Activated naive CD4-positive, alpha-beta T cell treated with anti-CD3 and anti-CD28 coated beads, Interleukin-2, amount 50 U/mL, for 24 hours (primary cell): Measurements from ENCODE around the gene MGA.

Experiments used
- H3K27ac Mint-ChIP-seq: one replicate; pipeline ENCODE4 v1.8.0; 2021; ENCODE audit warnings: mild to moderate bottlenecking, mixed read lengths
- H3K27me3 Mint-ChIP-seq: one replicate; pipeline ENCODE4 v1.8.0; 2021; ENCODE audit warnings: mixed read lengths
- H3K36me3 Mint-ChIP-seq: one replicate; pipeline ENCODE4 v1.8.0; 2021; ENCODE audit warnings: mixed read lengths
- H3K4me1 Mint-ChIP-seq: one replicate; pipeline ENCODE4 v1.8.0; 2021; ENCODE audit warnings: mixed read lengths
- H3K4me3 Mint-ChIP-seq: one replicate; pipeline ENCODE4 v1.8.0; 2021; ENCODE audit warnings: mild to moderate bottlenecking, mixed read lengths
- H3K9me3 Mint-ChIP-seq: one replicate; pipeline ENCODE4 v1.8.0; 2021; ENCODE audit warnings: mixed read lengths

Gene MGA

DNA sequence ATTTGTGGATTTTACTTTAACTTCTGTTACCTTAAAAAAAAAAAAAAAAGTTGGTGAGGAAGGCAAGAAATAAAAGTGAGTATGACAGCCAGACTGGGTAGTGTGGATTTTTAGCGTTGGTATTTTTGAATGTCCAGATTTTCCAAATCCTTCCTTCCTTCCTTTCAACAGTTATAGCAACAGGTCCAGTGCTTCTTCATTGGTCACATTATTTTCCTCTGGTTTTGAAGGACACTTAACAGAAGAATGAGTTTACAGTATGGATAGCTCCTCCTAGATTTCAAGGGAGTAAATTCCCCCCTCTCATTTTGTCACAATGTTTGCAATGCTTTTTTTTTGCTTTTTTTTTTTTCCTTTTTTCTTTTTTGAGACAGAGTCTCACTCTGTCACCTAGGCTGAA lies 120.5 kb downstream of the MGA start:
- Mint-ChIP-seq H3K4me1 (peaks cover 63% of the 10 kb centered on the region), H3K27me3 (no peaks in the 10 kb centered on the region), H3K36me3 (peaks cover 5% of the 10 kb centered on the region), H3K4me3 (no peak overlapping the region), H3K27ac (no peak overlapping the region), H3K9me3 (no peaks in the 10 kb centered on the region)

DNA sequence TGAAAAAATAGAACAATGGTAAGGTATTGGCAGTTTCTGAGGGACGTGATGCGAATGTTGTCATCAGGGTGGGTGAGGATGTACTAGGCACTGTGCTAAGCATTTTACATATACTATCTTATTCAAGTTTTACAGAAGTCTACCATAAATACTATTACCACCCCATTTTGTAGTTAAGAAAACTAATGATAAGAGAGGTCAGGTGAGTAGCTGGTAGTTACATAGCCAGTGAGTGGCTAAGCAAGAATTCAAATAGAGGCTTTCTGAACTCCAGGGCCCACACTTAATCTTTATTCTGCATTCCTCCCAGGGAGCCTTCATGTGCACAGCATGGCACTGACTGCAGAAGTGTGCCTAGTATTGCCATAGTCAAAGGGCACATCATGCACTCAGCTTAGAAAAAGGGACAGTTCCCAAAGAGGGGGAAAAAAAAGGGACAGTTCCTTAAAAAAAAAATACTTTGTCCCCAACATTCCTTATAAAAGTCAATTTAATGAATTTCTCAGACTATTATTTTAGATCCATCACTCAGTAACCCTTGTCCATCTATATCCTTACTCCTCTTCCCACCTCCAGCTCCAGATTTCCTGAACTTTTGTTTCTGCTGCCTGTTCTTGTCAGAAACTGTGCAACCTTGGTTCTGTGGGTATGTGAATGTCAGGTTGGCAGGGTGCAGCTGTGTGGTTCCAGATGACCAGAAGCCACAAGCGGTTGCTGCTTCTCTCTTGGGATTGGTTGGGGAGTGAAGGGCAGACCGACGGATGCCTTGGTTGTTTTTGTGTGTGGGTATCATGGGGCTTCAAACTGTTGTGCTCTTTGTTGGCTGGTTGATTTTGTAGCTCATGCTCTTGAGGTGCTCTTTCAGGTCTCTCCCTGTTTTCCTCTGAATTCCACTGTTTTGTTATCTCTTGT lies 122.4 kb downstream of the MGA start:
- H3K36me3 Mint-ChIP-seq: peaks cover 5% of the 10 kb centered on the region
- H3K27ac Mint-ChIP-seq: no peak overlapping the region
- H3K9me3 Mint-ChIP-seq: no peaks in the 10 kb centered on the region
- no peaks in the 10 kb centered on the region for H3K27me3 Mint-ChIP-seq
- H3K4me3 Mint-ChIP-seq: no peak overlapping the region
- H3K4me1 Mint-ChIP-seq: peaks cover 44% of the 10 kb centered on the region

DNA sequence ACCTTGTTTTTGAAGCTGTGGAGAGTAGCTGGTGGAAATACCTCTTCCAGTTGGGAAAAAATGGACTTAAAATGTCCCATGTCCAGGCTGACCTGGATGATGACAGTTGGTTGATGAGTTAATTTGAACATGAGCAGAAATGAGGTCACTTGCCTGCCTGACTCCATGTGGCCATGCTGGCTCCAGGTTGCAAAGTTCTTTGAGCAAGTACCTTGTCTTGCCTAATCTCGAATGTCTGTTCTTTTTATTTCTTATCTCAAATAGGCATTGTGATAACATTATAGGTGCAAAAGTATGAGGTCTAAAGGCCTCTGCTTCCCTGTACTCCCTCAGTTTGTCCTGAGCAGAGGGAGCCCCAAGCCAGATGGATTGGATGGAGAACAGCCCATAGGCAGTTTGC lies 123.1 kb downstream of the MGA start:
- Mint-ChIP-seq H3K27me3 (no peaks in the 10 kb centered on the region), H3K4me3 (no peak overlapping the region), H3K27ac (no peak overlapping the region), H3K36me3 (peaks cover 5% of the 10 kb centered on the region), H3K9me3 (no peaks in the 10 kb centered on the region), H3K4me1 (peaks cover 39% of the 10 kb centered on the region)

DNA sequence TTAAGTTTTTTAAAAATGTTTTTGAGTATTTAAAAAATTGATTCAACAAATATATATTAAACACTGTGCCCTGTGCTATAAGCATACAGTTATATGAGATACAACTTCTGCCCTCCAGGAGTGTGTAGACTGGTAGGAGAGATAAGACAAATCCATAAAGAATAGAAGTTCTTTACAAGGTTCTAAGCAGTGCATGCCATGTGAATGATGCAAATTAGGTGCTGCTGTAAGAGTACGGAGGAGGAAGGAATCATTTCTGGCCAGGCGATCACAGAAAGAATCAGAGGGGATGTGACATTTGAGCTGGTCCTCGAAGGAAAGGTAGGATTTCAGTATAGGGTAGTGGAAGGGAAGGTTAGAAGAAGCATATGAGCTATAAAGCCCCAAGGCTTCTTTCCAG lies 128.1 kb downstream of the MGA start:
- Mint-ChIP-seq H3K27me3 (no peaks in the 10 kb centered on the region), H3K36me3 (no peaks in the 10 kb centered on the region), H3K4me3 (no peak overlapping the region), H3K27ac (peak overlapping the region; percentile 26), H3K9me3 (no peaks in the 10 kb centered on the region), H3K4me1 (peaks cover 51% of the 10 kb centered on the region)

DNA sequence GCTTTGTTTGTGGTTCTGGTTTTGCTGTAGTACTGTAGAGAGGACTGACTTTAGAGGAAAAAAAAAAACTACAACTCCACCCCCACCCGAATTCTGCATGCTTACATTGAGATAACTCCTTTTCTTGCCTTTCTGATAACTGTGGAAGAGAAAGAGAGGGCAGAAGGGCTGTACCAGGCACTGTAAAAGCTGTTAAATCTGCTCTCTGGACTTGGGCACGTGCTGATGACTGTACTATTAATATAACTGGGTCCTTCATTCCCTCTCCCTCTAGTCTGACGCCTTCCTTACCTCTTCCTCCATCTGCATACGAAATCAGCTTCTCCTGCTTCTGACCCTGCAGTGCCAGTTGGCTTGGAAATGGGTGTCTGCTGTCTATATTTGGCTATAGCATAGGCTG lies 129.0 kb downstream of the MGA start:
- Mint-ChIP-seq H3K27me3 (no peaks in the 10 kb centered on the region), H3K9me3 (no peaks in the 10 kb centered on the region), H3K27ac (no peak overlapping the region), H3K4me1 (peaks cover 56% of the 10 kb centered on the region), H3K36me3 (no peaks in the 10 kb centered on the region), H3K4me3 (no peak overlapping the region)

DNA sequence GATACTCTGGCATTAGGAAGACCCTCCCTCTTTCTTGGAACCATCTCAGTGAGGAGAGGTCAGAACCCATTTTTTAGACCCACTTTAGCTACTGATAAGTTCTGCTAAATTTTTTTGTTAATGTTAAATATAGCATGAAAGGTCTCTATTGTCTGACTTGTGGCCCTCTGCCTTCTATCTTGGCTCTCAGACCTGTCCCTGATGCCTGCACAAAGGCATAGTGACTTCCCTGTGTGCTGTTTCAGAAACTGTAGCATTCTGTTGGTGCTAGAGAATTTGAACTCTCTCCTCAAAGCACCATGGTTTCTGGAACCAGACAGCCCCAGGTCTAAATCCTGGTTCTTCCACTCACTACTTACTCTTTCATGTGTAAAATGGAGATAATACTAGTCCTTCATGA lies 129.5 kb downstream of the MGA start:
- no peaks in the 10 kb centered on the region for H3K36me3 Mint-ChIP-seq
- H3K27ac Mint-ChIP-seq: no peak overlapping the region
- no peaks in the 10 kb centered on the region for H3K27me3 Mint-ChIP-seq
- H3K4me3 Mint-ChIP-seq: no peak overlapping the region
- H3K9me3 Mint-ChIP-seq: no peaks in the 10 kb centered on the region
- peaks cover 56% of the 10 kb centered on the region for H3K4me1 Mint-ChIP-seq

DNA sequence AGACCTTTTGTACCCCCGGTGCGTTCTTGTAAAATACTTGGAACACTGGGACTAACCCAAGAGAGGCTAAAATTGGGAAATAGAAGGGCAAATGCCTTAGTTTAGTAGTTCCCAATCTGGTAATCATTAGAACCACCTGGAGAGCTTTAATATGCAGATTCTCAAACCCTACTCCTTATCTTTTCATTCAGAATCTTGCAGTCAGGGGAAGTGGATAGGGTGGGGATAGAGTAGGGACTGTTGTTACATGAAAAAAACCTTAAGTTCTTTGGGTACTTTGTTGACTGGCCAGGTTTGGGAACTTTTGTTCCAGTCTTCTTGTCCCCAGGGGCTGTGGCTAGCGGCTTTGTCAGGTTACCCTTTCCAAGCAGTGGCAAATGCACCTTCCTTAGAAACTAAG lies 130.0 kb downstream of the MGA start:
- Mint-ChIP-seq H3K4me3 (no peak overlapping the region), H3K27ac (no peak overlapping the region), H3K9me3 (no peaks in the 10 kb centered on the region), H3K36me3 (no peaks in the 10 kb centered on the region), H3K27me3 (no peaks in the 10 kb centered on the region), H3K4me1 (peaks cover 56% of the 10 kb centered on the region)

DNA sequence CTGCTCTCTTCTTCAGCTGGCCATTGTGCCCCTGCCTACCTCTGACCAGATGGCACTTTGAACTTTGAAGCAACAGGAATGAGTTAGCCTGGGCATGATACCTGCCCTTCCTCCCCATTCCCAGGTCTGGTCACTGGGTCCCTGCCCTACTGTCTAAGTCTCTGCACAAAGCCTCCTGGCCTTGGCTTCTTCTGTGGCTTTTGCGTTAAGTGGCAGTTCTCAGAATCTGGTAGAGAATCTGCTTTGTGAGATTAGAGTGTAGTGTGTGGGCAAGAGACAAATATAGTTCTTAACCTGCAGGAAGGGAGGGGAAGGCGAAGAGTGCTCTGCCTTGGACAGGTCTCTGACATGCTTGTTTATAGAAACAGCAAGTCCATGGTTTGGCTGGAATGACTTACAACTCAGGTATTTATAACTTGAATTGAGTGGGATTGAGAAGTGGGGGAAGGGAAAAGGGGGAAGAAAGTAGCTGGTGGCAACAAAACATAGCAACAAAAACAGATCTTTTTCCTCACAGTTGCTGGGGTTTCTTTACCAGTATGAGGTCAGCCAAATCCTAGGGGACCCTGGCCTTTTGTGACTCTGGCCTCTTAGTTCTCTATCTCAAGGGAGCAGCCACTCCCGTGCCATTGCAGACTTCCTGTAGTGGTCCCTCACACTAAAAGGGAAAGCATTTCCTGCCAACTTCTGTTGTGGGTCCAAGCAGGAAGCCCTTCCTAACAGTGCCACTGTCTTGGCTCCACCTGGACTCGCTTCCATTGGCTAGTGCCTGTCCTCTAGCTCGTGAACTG lies 130.7 kb downstream of the MGA start:
- Mint-ChIP-seq H3K4me3 (no peak overlapping the region), H3K27ac (peak overlapping the region; percentile 13), H3K4me1 (peaks cover 62% of the 10 kb centered on the region), H3K27me3 (no peaks in the 10 kb centered on the region), H3K9me3 (no peaks in the 10 kb centered on the region), H3K36me3 (no peaks in the 10 kb centered on the region)

DNA sequence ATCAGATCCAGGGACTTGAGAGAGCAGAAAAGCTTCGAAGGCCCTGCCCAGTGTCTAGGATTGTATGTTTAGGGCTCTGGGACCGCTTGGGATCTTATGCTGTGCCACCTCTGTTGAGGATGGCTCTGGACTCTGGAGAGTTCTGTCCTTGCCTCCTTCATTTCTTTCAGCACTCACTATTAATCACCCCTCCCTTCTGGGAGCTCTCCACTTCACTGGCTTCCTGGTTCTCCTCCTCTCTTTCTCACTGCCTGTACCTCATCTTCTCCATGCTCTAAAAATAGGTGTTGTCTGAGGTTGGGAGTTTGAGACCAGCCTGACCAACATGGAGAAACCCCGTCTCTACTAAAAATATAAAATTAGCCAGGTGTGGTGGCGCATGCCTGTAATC lies 131.3 kb downstream of the MGA start:
- no peak overlapping the region for H3K4me3 Mint-ChIP-seq

DNA sequence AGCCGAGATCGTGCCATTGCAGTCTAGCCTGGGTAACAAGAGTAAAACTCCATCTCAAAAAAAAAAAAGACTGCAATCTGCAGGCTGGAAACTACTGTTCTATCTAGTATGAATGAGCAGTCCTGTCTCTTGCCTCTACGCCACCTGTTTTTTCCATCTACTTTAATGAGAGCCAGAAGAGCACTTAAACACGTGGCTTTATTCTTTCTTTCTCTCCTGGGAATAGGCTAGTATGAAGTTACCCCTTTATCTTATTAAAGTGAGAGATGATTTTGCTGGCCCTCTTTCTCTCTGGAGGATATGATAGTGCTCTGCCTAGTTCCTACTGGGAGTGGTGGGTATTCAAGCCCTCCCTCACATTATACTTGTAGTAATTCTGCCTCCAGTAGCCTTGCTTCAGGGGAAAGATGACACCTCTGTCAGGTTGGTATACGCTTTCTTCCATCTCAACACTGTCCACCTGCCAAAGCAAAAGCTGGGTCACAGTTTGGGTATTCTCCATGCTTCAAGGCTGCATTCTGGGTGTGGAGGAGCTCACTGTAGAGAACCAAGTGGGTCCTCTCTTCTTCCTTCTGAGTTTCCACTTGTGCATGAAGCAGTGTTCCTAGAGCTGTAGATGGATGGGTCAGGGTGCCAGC lies 131.9 kb downstream of the MGA start:
- Mint-ChIP-seq H3K9me3 (no peaks in the 10 kb centered on the region), H3K36me3 (no peaks in the 10 kb centered on the region), H3K4me1 (peaks cover 73% of the 10 kb centered on the region), H3K27me3 (no peaks in the 10 kb centered on the region), H3K4me3 (no peak overlapping the region), H3K27ac (no peak overlapping the region)

More for the DNA sequence above, 131.3 kb downstream of the MGA start:
- Mint-ChIP-seq H3K36me3 (no peaks in the 10 kb centered on the region), H3K27ac (no peak overlapping the region), H3K27me3 (no peaks in the 10 kb centered on the region), H3K4me1 (peaks cover 68% of the 10 kb centered on the region), H3K9me3 (no peaks in the 10 kb centered on the region)

DNA sequence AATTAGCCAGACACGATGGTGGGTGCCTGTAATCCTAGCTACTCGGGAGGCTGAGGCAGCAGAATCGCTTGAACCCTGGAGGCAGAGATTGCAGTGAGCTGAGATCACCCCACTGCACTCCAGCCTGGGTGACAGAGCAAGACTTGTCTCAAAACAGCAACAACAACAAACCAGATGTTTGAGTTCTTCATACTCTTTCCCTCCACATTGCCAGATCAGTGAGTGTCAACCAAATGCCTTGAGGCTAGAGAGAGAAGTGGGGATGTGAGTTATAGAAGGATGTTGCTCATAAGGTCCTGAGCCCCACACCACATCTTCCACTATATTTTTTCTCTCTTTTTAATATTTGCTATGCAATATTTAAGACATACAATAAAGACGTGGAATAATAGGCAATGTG lies 133.9 kb downstream of the MGA start:
- Mint-ChIP-seq H3K4me3 (no peak overlapping the region), H3K9me3 (no peaks in the 10 kb centered on the region), H3K36me3 (no peaks in the 10 kb centered on the region), H3K4me1 (peaks cover 64% of the 10 kb centered on the region), H3K27me3 (no peaks in the 10 kb centered on the region), H3K27ac (no peak overlapping the region)

DNA sequence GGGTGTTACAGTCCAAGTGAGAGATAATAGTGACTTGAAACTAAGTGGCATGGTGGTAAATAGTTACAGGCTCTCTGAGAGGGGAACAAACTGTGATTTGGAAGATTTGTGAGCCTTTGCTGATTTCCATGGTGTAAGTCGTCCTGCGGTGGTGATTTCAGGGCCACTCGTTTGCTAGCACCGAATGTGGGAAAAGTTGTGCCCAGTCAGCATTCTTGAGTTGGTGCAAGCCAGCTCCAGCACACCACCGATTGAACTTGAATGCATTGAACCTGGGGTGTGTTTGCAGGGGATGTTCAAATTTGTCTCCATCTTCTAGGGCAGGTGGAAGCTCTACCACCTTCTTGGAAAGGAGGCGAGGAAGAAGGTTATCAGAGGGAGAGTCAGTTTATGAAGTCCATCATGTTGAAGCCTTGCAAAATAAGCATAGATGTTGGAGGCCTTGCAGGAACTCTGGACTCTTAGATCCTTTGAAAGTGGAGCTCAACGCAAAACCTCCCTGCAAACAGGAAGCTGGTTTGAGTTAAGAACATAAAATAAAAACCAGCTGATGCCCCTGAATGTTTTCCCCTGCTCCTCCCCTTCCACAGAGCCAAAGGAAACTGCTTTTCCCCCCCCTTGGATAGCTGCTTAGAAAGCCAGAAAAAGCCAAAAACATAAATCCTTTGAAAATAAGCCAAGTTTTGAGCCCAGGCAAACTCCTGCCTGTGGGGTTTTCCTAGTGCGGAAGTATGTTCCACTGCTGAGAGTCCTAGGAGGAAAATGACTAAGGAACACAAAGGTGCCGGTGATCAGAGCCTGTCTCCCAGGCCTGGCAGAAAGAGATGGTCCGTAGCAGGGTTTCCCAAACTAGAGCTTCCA lies 136.0 kb downstream of the MGA start:
- peaks cover 2% of the 10 kb centered on the region for H3K36me3 Mint-ChIP-seq
- no peak overlapping the region for H3K4me3 Mint-ChIP-seq
- peaks cover 43% of the 10 kb centered on the region for H3K4me1 Mint-ChIP-seq
- no peaks in the 10 kb centered on the region for H3K27me3 Mint-ChIP-seq
- no peak overlapping the region for H3K27ac Mint-ChIP-seq
- no peaks in the 10 kb centered on the region for H3K9me3 Mint-ChIP-seq

DNA sequence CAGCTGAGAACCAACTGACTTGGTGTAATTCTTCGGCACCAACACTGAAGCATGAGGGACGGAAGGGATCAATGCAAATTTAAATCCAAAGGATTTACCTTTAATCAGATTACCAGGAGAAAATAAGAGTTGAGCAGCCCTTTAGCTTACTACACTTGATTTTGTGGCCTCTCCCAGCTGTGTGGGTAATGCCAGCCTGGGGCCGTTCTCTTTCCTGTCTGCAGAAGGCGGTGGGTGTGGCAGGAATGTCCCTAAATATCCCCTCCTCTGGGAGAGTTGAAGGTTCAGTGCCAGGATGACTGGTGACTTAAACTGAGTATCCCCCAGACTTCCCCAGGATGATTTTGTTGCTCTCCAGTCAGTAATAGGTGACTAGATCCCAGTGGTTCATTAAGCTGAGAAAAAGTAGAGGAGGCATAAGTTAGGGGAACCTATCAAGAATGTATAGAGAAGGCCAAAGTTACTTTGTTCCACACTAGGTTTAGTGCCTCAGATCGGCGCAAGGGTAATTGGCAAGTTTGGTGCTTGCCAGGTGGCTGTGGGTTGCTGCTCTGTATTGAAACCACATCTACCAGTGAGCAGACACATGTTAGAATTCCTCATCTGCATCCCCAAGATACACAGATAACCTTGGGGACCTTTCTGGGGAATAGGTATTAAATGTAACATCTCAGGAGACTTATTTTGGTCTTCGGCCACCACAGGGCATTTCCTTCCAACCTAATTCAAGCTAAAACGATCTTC lies 137.2 kb downstream of the MGA start:
- peaks cover 2% of the 10 kb centered on the region for H3K36me3 Mint-ChIP-seq
- no peaks in the 10 kb centered on the region for H3K27me3 Mint-ChIP-seq

DNA sequence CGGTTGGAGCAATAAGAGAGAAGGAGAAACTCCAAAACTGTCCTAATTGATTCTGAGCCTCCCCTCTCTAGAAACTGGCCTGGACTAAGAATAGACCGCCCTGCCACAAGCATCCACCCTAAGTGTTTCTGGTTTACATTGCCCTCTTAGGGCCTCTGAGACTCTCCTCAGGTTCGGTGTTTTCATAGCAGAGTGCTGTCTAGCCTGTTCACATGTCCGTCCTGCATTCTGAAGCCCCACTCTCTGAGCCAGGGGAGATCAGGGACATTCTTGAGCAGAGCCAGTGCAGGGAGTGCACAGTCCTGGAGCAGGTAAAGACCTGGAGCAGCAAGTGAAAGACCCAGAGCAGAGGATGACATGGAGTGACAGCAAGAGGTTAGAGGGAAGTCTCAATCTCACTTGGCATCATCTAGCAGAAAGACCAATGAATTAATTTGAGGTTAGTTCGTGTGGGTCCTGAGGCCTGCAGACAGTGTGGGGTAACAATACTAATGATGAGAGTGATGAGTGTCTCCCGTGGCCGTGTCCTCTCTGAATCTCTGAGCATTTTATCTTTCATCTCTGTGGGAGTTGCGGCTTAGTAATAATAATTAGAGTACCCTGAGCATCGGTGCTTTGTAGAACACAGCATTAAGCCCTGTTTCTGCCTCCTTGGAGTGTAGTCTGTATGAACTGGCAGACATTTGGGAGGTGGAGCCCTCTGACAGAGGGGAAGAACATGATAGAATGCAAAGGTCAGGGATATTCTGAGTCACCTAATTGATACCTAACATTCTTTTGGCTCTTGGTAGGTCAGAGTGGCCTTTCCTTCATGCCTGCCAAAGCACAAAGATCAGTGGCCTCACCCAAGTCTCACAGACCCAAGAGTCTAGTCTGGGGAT lies 138.6 kb downstream of the MGA start:
- Mint-ChIP-seq H3K9me3 (no peaks in the 10 kb centered on the region), H3K4me3 (no peak overlapping the region), H3K27ac (no peak overlapping the region), H3K4me1 (peaks cover 24% of the 10 kb centered on the region), H3K36me3 (peaks cover 2% of the 10 kb centered on the region), H3K27me3 (no peaks in the 10 kb centered on the region)

More for the DNA sequence above, 137.2 kb downstream of the MGA start:
- Mint-ChIP-seq H3K4me1 (peaks cover 31% of the 10 kb centered on the region), H3K27ac (peak overlapping the region; percentile 30), H3K4me3 (no peak overlapping the region), H3K9me3 (no peaks in the 10 kb centered on the region)
